Breast epithelium (tissue), 4 donors: ENCODE measurements around the gene COL15A1. TPM values are rescaled to one million over a fixed set of nuclear protein-coding genes. Genes with fewer than 3 reads are reported as not detected.

Experiments used
- DNase-seq, 2 donors: peaks; one replicate each; pipeline ENCODE4 v3.0.0-alpha.2; 2019; ENCODE audit warnings: low spot score in 2 of 2
- H3K27ac ChIP-seq, 2 donors: fragments of 200-600 bp; sonication (generic) in 1 of 2; one replicate each; pipeline ENCODE4 v1.5.1; 2016 to 2019; ENCODE audit warnings: mild to moderate bottlenecking in 1 of 2
- H3K27me3 ChIP-seq, 2 donors: fragments of 200-600 bp; sonication (generic) in 1 of 2; one replicate each; pipeline versions ENCODE4 v1.5.1 to v1.6.0; 2017 to 2019; ENCODE audit warnings: control low read depth in 1 of 2, mild to moderate bottlenecking in 1 of 2
- H3K36me3 ChIP-seq: fragments of 200-600 bp; one replicate; pipeline ENCODE4 v1.5.1; 2019
- H3K4me1 ChIP-seq, 2 donors: fragments of 200-600 bp; sonication (generic); one replicate each; pipeline ENCODE4 v1.5.1; 2016 to 2019; ENCODE audit warnings: control low read depth in 1 of 2
- H3K4me3 ChIP-seq, 3 donors: fragments of 200-600 bp; sonication (generic); 1 replicate in 2 of 3; 2 replicates in 1 of 3; pipeline ENCODE4 v1.5.1; 2016 to 2019; ENCODE audit warnings: mild to moderate bottlenecking in 3 of 3, moderate library complexity in 2 of 3
- H3K9me3 ChIP-seq, 2 donors: fragments of 200-600 bp; sonication (generic) in 1 of 2; one replicate each; pipeline ENCODE4 v1.5.1; 2016 to 2019; ENCODE audit warnings: control low read depth in 1 of 2
- POLR2A ChIP-seq: fragments of 450-650 bp; IDR thresholded peaks from one replicate; pipeline ENCODE4 v1.6.1; 2016; ENCODE audit warnings: antibody characterized with exemption, mild to moderate bottlenecking, moderate library complexity
- POLR2AphosphoS5 ChIP-seq, 3 donors: sonication (generic); formaldehyde crosslinking; IDR thresholded peaks; one replicate each; pipeline ENCODE4 v1.6.1; 2017; ENCODE audit warnings: antibody characterized with exemption in 3 of 3
- intact Hi-C: fragments of 100-400 bp; cut with DNase I; formaldehyde crosslinking; loops from one replicate; pipeline ENCODE4 v1.15.1; 2023; ENCODE audit warnings: low total_unique reads
- total RNA-seq, 3 donors: library from RNA; depleted of rRNA; stranded (reverse); fragments of >200 nt; gene quantifications; one replicate each; pipeline ENCODE4 v1.1.0, GENCODE V29; 2016
- TF ChIP-seq, protein P1 (sequence below), 3 donors: fragments of 450-650 bp; IDR thresholded peaks; one replicate each; pipeline ENCODE4 v1.5.1; 2016 to 2017; ENCODE audit warnings: antibody characterized with exemption in 3 of 3, mild to moderate bottlenecking in 3 of 3, moderate library complexity in 3 of 3

The COL15A1 gene
- total RNA-seq, 3 donors from 2014 or later: 13.9 to 47.8 (median 32.4) TPM

DNA sequence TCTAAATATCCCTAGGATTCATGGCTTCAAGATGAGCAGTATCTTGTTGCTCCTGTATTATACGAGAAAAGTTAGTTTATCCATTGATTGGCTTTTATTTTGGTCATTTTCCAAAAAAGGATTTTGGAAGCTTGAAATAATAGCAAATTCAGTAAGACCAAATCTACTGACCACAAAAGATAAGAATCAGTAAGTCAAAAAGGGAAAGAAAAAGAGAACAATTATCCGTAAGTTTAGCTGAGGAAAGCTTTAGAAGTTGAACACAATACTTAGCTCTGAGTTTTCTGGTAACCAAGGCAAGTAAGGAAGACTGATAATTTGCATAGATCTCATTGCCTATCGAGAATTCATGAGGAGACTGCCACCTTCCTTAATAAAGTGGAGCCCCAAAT is 170.3 kb downstream of the COL15A1 start:
- no peak for DNase-seq
- intact Hi-C loops: no loop called here
- TF ChIP-seq POLR2A (no peak), POLR2AphosphoS5 (IDR thresholded peaks at IDR 0.05) (no peak)
- TF ChIP-seq, protein P1, sequence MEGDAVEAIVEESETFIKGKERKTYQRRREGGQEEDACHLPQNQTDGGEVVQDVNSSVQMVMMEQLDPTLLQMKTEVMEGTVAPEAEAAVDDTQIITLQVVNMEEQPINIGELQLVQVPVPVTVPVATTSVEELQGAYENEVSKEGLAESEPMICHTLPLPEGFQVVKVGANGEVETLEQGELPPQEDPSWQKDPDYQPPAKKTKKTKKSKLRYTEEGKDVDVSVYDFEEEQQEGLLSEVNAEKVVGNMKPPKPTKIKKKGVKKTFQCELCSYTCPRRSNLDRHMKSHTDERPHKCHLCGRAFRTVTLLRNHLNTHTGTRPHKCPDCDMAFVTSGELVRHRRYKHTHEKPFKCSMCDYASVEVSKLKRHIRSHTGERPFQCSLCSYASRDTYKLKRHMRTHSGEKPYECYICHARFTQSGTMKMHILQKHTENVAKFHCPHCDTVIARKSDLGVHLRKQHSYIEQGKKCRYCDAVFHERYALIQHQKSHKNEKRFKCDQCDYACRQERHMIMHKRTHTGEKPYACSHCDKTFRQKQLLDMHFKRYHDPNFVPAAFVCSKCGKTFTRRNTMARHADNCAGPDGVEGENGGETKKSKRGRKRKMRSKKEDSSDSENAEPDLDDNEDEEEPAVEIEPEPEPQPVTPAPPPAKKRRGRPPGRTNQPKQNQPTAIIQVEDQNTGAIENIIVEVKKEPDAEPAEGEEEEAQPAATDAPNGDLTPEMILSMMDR (IDR thresholded peaks at IDR 0.05): no peak
- H3K9me3 ChIP-seq: no peaks in the 10 kb centered on the region
- no peak overlapping the region for H3K4me3 ChIP-seq
- peak overlapping the region in 1 of 2 donors; percentile 6 for H3K27ac ChIP-seq
- H3K4me1 ChIP-seq: peaks cover 0 to 19% of the 10 kb centered on the region in 2 donors
- no peaks in the 10 kb centered on the region for H3K36me3 ChIP-seq
- H3K27me3 ChIP-seq: no peaks in the 10 kb centered on the region

DNA sequence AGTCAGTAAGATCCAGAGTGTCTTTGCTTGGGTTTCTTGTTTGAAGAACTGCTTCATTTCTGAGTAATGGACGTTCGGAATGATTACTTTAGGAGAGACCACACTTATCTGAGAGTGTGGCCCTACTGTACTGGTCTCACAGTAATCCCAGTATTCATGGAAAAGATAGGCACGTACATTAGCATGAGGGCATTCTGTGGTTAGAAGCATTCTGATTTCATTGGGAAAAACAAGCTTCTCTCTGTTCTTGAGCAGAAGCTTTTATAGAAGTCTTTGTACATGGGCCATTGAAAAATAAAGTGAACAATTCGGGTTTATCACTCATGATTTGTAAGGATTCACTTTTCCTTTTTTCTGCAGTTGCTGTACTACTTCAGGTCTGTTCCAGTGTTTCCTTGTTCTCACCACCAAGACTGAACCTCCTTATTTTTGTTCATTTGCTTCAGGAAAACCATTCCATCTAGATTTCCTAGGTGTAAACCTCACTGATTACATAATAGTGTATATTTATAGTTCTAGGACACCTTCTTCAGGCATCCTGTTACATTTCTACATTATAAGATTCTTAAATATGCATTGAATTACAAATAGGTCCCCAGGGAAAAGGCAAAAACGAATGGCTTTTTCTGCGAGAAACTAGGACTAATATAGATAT is 171.3 kb downstream of the COL15A1 start:
- no peak overlapping the region for H3K27ac ChIP-seq

DNA sequence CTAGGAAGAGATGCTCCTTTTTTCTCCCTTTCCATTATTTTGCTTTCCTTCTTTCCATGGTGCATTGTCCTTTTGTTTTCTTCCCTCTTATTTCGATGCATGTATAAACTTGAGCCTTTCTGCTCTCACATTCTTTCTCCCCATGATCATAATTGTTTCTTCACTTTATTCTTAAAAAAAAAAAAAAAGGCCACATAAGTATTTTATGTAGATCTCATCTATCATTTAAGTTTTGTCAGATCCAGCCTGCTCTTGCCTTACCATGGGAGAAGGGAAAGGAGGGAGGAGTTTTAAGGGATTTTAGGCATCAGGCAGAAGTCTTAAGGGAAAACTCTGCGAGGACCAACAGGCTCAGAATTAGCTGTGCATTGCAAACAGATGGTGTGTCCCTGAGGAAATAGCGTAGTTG is 172.3 kb downstream of the COL15A1 start:
- no peak for DNase-seq
- H3K9me3 ChIP-seq: no peaks in the 10 kb centered on the region
- H3K27me3 ChIP-seq: no peaks in the 10 kb centered on the region
- H3K4me1 ChIP-seq: peaks cover 0 to 19% of the 10 kb centered on the region in 2 donors
- no peaks in the 10 kb centered on the region for H3K36me3 ChIP-seq
- no peak overlapping the region for H3K27ac ChIP-seq
- no peak overlapping the region for H3K4me3 ChIP-seq
- intact Hi-C loops: no loop called here
- TF ChIP-seq POLR2AphosphoS5 (IDR thresholded peaks at IDR 0.05) (no peak), POLR2A (no peak)
- TF ChIP-seq, protein P1 (IDR thresholded peaks at IDR 0.05): no peak

More for the DNA sequence above, 171.3 kb downstream of the COL15A1 start:
- DNase-seq: no peak
- intact Hi-C loops: no loop called here
- H3K27me3 ChIP-seq: no peaks in the 10 kb centered on the region
- H3K9me3 ChIP-seq: no peaks in the 10 kb centered on the region
- no peak overlapping the region for H3K4me3 ChIP-seq
- peaks cover 0 to 19% of the 10 kb centered on the region in 2 donors for H3K4me1 ChIP-seq
- H3K36me3 ChIP-seq: no peaks in the 10 kb centered on the region
- TF ChIP-seq POLR2AphosphoS5 (IDR thresholded peaks at IDR 0.05) (no peak), POLR2A (no peak)
- TF ChIP-seq, protein P1 (IDR thresholded peaks at IDR 0.05): no peak

DNA sequence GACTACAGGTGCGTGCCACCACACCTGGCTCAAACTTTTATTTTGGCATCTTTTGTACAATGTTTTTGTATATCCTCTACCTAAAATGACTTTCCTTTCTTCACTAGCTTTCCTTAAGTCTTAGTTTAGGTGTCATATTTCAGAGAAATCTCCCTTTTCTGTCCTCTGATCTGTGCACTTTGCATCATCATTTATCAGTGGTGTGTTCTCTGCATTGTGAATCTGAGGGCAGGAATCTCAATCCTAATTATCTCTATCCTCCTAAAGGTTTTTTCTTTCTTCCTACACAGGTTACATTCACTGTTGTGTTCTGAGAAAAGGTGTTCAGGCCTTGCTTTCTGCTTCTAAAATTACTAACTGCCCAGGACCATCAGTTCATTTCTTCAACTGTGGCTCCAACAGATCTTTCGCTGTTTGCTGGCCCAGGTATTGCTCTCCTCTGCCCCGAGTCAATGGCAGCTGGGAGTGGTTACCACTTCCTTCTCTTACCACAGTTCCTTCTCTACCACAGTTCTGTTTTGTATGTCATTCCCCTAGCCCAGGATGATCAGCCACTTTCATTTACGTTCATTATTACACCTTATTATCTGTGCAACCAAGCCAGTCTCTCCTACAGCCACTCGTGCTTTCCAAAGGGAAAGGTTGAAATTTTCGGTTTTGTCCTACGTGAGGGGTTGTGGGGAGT is 175.2 kb downstream of the COL15A1 start:
- Histone ChIP-seq H3K36me3 (no peaks in the 10 kb centered on the region), H3K9me3 (no peaks in the 10 kb centered on the region), H3K4me3 (no peak overlapping the region), H3K27ac (no peak overlapping the region), H3K27me3 (no peaks in the 10 kb centered on the region), H3K4me1 (peaks cover 0 to 8% of the 10 kb centered on the region in 2 donors)
- DNase-seq: no peak
- TF ChIP-seq POLR2A: no peak
- TF ChIP-seq, protein P1 (IDR thresholded peaks at IDR 0.05): no peak
- TF ChIP-seq POLR2AphosphoS5 (IDR thresholded peaks at IDR 0.05): no peak
- intact Hi-C loops: no loop called here

DNA sequence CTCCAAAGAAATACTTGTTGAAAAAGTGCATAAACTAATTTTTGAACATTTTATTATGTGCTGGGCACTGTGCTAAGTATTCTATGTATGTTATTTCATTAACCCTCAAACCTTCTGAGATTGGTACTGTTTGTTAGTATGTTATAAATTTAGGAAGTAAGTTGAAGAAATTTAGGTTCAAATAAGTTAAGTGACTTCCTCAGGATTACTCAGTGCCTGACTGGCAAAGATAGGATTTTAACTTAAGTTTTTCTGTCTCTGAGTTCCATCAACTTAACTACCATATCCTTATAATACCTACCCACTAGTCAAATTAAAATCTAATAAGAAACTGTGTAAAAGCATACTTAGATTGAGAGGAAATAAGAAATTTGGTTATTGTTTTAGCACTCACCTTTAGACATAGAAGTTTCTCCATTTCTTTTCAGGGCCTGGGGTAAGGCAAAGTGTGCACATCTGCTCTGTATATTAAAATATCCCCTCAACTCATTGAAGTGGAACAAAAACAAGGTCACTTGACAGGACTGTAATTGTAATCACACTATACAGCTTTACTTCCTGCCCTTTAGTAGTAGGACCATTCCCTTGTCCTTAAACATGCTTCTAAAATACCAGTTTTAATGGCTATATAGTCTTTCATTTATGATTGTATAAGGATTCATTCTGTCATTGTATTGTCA is 176.4 kb downstream of the COL15A1 start:
- TF ChIP-seq POLR2A: no peak
- TF ChIP-seq, protein P1 (IDR thresholded peaks at IDR 0.05): no peak
- no peak for TF ChIP-seq POLR2AphosphoS5 (IDR thresholded peaks at IDR 0.05)
- intact Hi-C loops: no loop called here
- Histone ChIP-seq H3K27ac (no peak overlapping the region), H3K4me1 (no peaks in the 10 kb centered on the region), H3K9me3 (no peaks in the 10 kb centered on the region), H3K4me3 (no peak overlapping the region), H3K27me3 (no peaks in the 10 kb centered on the region), H3K36me3 (no peaks in the 10 kb centered on the region)
- no peak for DNase-seq
